IMR-90 (cell line): ENCODE data around the gene GINS3. TPM values are rescaled to one million over a fixed set of nuclear protein-coding genes. Genes with fewer than 3 reads are reported as not detected.

Experiments
- ATAC-seq: fragments of 200-7000 bp; cut with Tn5 transposase; 2 replicates; pipeline ENCODE4 v1.9.1; 2020; ENCODE audit warnings: low read depth, mild to moderate bottlenecking, moderate library complexity
- BruUV-seq: library from RNA; stranded (reverse); fragments of 400-500 nt; replicated peaks from 2 replicates; lab custom pipeline; 2021; lab: Mats Ljungman, UMichigan
- CTCF ChIA-PET: fragments of 300-600 bp; formaldehyde crosslinking; extraction: SDS; loops from one replicate; lab custom pipeline; 2021; ENCODE audit warnings: antibody characterized with exemption; lab: Yijun Ruan, JAX
- POLR2A ChIA-PET: fragments of 300-600 bp; sonication (Branson Sonifier 250); formaldehyde crosslinking; loops from one replicate; lab custom pipeline; 2022; ENCODE audit warnings: antibody characterized with exemption; ENCODE audit not compliant: unreplicated experiment; lab: Charles Lee
- DNase-seq: peaks from one replicate; pipeline ENCODE4 v3.0.0; 2013
- H2AFZ ChIP-seq: replicated peaks from 2 replicates; pipeline ENCODE3; 2013; ENCODE audit warnings: low read length, mild to moderate bottlenecking; ENCODE audit not compliant: poor library complexity
- H2AK5ac ChIP-seq: 2 replicates; pipeline ENCODE4 v1.6.1; 2013; ENCODE audit warnings: low read depth, low read length, inconsistent platforms
- H2AK9ac ChIP-seq: replicated peaks from 2 replicates; pipeline ENCODE3; 2013; ENCODE audit warnings: mild to moderate bottlenecking, low read depth, low read length, moderate library complexity; ENCODE audit not compliant: poor library complexity
- H2BK120ac ChIP-seq: 2 replicates; pipeline ENCODE4 v1.6.1; 2013; ENCODE audit warnings: low read depth, low read length, inconsistent platforms
- H2BK15ac ChIP-seq: 3 replicates; pipeline ENCODE4 v1.6.1; 2013; ENCODE audit warnings: low read depth, low read length, inconsistent platforms
- H2BK20ac ChIP-seq: 2 replicates; pipeline ENCODE4 v1.6.1; 2013; ENCODE audit warnings: low read depth, mild to moderate bottlenecking, inconsistent platforms, low read length, moderate library complexity
- H2BK5ac ChIP-seq: 2 replicates; pipeline ENCODE4 v1.6.1; 2013; ENCODE audit warnings: mild to moderate bottlenecking, low read depth, low read length, inconsistent platforms; ENCODE audit not compliant: poor library complexity, severe bottlenecking
- H3K14ac ChIP-seq: replicated peaks from 2 replicates; pipeline ENCODE4 v1.6.1; 2013; ENCODE audit warnings: low read depth, low read length, inconsistent platforms
- H3K18ac ChIP-seq: 2 replicates; pipeline ENCODE4 v1.6.1; 2013; ENCODE audit warnings: low read depth, low read length, control low read depth
- H3K23ac ChIP-seq: 2 replicates; pipeline ENCODE4 v1.6.1; 2013; ENCODE audit warnings: low read depth, low read length, inconsistent platforms
- H3K27ac ChIP-seq: 2 replicates; pipeline ENCODE4 v1.5.1; 2013; ENCODE audit warnings: mild to moderate bottlenecking, control low read depth, low read length; ENCODE audit not compliant: insufficient read depth
- H3K27me3 ChIP-seq: 2 replicates; pipeline ENCODE4 v1.6.1; 2013; ENCODE audit warnings: low read length; ENCODE audit not compliant: control insufficient read depth, insufficient read depth
- H3K36me3 ChIP-seq: 2 replicates; pipeline ENCODE4 v1.6.1; 2013; ENCODE audit warnings: low read length, mixed read lengths; ENCODE audit not compliant: control insufficient read depth, insufficient read depth
- H3K4ac ChIP-seq: 2 replicates; pipeline ENCODE4 v1.6.1; 2013; ENCODE audit warnings: low read depth, low read length, inconsistent platforms
- H3K4me1 ChIP-seq: 2 replicates; pipeline ENCODE4 v1.6.1; 2013; ENCODE audit warnings: low read length, mixed read lengths; ENCODE audit not compliant: control insufficient read depth, insufficient read depth
- H3K4me2 ChIP-seq: 2 replicates; pipeline ENCODE4 v1.6.1; 2013; ENCODE audit warnings: low read depth, mild to moderate bottlenecking, control low read depth, low read length, moderate library complexity
- H3K4me3 ChIP-seq: 2 replicates; pipeline ENCODE4 v1.5.1; 2013; ENCODE audit warnings: low read depth, mild to moderate bottlenecking, control low read depth, low read length, moderate library complexity; ENCODE audit not compliant: insufficient read depth
- H3K56ac ChIP-seq: 2 replicates; pipeline ENCODE4 v1.6.1; 2013; ENCODE audit warnings: low read length, inconsistent platforms; ENCODE audit not compliant: insufficient read depth; ENCODE audit errors: extremely low read depth
- H3K79me1 ChIP-seq, 2 experiments: 2 replicates each; pipeline ENCODE4 v1.6.1; 2013; ENCODE audit warnings: low read length in 2 of 2, inconsistent platforms in 1 of 2, low read depth in 1 of 2
- H3K9ac ChIP-seq: 2 replicates; pipeline ENCODE4 v1.6.1; 2013; ENCODE audit warnings: low read depth, low read length, control low read depth
- H3K9me1 ChIP-seq: 2 replicates; pipeline ENCODE4 v1.6.1; 2013; ENCODE audit warnings: low read length, inconsistent platforms; ENCODE audit not compliant: insufficient read depth
- H3K9me3 ChIP-seq: 2 replicates; pipeline ENCODE4 v1.6.1; 2013; ENCODE audit warnings: low read length; ENCODE audit not compliant: control insufficient read depth, insufficient read depth
- H4K20me1 ChIP-seq: 2 replicates; pipeline ENCODE4 v1.6.1; 2013; ENCODE audit warnings: low read length, inconsistent platforms; ENCODE audit not compliant: insufficient read depth
- H4K5ac ChIP-seq: 2 replicates; pipeline ENCODE4 v1.6.1; 2013; ENCODE audit warnings: mild to moderate bottlenecking, low read depth, low read length, control low read depth
- H4K8ac ChIP-seq, 2 experiments: 2 replicates each; pipeline ENCODE4 v1.6.1; 2013; ENCODE audit warnings: low read depth in 2 of 2, low read length in 2 of 2, control low read depth in 1 of 2, inconsistent platforms in 1 of 2
- H4K91ac ChIP-seq: 2 replicates; pipeline ENCODE4 v1.6.1; 2013; ENCODE audit warnings: low read depth, low read length, inconsistent platforms; ENCODE audit not compliant: insufficient read depth
- WGBS, 2 experiments: methylation state at CpG; one replicate each; pipeline versions ENCODE4 v1.1.5 to v1.1.7; 2013; ENCODE audit warnings: missing lambda C conversion rate in 2 of 2; ENCODE audit not compliant: insufficient read length in 1 of 2; ENCODE audit errors: extremely low coverage in 2 of 2; 5-methylcytosine and 5-hydroxymethylcytosine counted together
- dilution Hi-C: fragments of 300-500 bp; cut with HindIII; formaldehyde crosslinking; loops from one replicate; pipeline ENCODE4 v1.14.3; 2018; ENCODE audit warnings: low sequenced_read_pairs; ENCODE audit not compliant: unreplicated experiment
- in situ Hi-C: fragments of 300-500 bp; cut with MboI; formaldehyde crosslinking; loops from 3 replicates; pipeline ENCODE4 v1.14.3; 2019; ENCODE audit warnings: low sequenced_read_pairs, inconsistent platforms, mixed read lengths
- intact Hi-C: fragments of 100-400 bp; cut with micrococcal nuclease; formaldehyde crosslinking; loops from 2 replicates; pipeline ENCODE4 v1.10.0; 2022
- polyA plus RNA-seq, 3 experiments: library from polyadenylated mRNA; depleted of rRNA; stranded (reverse); fragments of >200 nt; gene quantifications; 2 replicates each; pipeline ENCODE4 v1.2.3, GENCODE V29; 2012; ENCODE audit warnings: low replicate concordance in 1 of 3
- total RNA-seq: library from RNA; depleted of rRNA; stranded (reverse); fragments of >200 nt; gene quantifications from 2 replicates; pipeline ENCODE4 v1.2.3, GENCODE V29; 2012
- TF ChIP-seq, protein P1 (sequence below): fragments of 150-350 bp; IDR thresholded peaks from 2 replicates; pipeline ENCODE4 v1.6.1; 2017; ENCODE audit warnings: mild to moderate bottlenecking, antibody characterized with exemption, low read length, low read depth

The GINS3 gene
- total and polyA plus RNA-seq, 2 of the 4 experiments (the other 2 are of a cell fraction): 5.2 to 5.4 TPM

DNA sequence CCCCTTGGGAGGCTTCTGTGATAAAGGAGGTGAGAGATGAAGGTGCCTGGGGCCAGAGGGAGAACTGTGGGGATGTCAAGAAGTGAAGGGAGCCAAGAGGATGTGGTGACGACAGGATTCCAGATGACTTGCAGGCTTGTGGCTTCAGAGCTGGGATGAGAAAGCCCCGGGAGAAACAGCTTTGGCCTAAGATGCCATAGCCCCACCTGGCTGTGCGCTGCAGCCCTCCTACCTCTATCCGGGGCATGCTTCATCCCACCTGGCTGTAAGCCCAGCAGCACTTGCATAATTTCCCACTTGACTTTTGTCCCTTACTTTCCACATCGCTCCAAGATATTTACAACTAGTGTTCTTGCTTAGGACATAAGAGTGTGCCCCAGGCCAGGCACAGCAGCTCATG is 29.3 kb downstream of the GINS3 start:
- Histone ChIP-seq H3K56ac (no peak overlapping the region), H2AK5ac (no peak overlapping the region), H2BK15ac (no peak overlapping the region), H3K4me1 (peaks cover 2% of the 10 kb centered on the region; the same call in 1 of the 2 replicates), H3K79me1 (no peaks in the 10 kb centered on the region), H3K27ac (no peak overlapping the region), H3K9me1 (no peaks in the 10 kb centered on the region), H3K9ac (no peak overlapping the region), H3K27me3 (peaks cover 5% of the 10 kb centered on the region; the same call in 1 of the 2 replicates), H4K8ac (no peak overlapping the region), H4K91ac (no peak overlapping the region), H3K36me3 (no peaks in the 10 kb centered on the region), H2AK9ac (no peak overlapping the region), H3K18ac (no peak overlapping the region), H3K4me3 (no peak overlapping the region), H3K14ac (no peak overlapping the region), H2BK120ac (no peak overlapping the region), H3K23ac (no peak overlapping the region), H4K5ac (no peak overlapping the region), H3K4me2 (no peak overlapping the region), H2AFZ (no peak overlapping the region), H2BK5ac (no peak overlapping the region), H3K4ac (no peak overlapping the region), H2BK20ac (no peak overlapping the region), H3K9me3 (no peaks in the 10 kb centered on the region), H4K20me1 (no peaks in the 10 kb centered on the region)
- DNase-seq: peak; percentile 37
- WGBS, 2 experiments: 30% methylated on average over 2 of the region's 5 CpGs; no CpG with 5 or more reads in 1 of the 2 experiments
- TF ChIP-seq, protein P1, sequence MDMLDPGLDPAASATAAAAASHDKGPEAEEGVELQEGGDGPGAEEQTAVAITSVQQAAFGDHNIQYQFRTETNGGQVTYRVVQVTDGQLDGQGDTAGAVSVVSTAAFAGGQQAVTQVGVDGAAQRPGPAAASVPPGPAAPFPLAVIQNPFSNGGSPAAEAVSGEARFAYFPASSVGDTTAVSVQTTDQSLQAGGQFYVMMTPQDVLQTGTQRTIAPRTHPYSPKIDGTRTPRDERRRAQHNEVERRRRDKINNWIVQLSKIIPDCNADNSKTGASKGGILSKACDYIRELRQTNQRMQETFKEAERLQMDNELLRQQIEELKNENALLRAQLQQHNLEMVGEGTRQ: no peak
- BruUV-seq: no TSS peak
- no peak for ATAC-seq
- CTCF ChIA-PET: no interaction called here
- POLR2A ChIA-PET: no interaction called here
- in situ Hi-C loops: no loop called here
- intact Hi-C loops: no loop called here
- dilution Hi-C loops: no loop called here
